Fibroblast of peridontal ligament (primary cell): ENCODE measurements around the gene GASK1A.
A peak's percentile ranks its signal among the peaks of the same experiment; 100 is the strongest.

Source experiments
- DNase-seq: peaks from one replicate; pipeline ENCODE4 v3.0.0-alpha.2; 2010; ENCODE audit errors: extremely low read depth

The GASK1A gene

GRCh38 chr3:43013256-43013655 lies 34.1 kb downstream of the GASK1A start:
- DNase-seq, result no peak

GRCh38 chr3:43013743-43014155 lies 34.6 kb downstream of the GASK1A start:
- DNase-seq, result no peak

- DNase-seq, result no peak
These were observed 35.1 kb downstream of the GASK1A start for GRCh38 chr3:43014241-43014640.

- DNase-seq, result no peak
These were observed 35.8 kb downstream of the GASK1A start for GRCh38 chr3:43014956-43015355.

- DNase-seq, result no peak
These were observed 36.5 kb downstream of the GASK1A start for GRCh38 chr3:43015572-43015971.

- DNase-seq, result no peak
These were observed 37.1 kb downstream of the GASK1A start for GRCh38 chr3:43015991-43016865.

- DNase-seq, result no peak
These were observed 37.9 kb downstream of the GASK1A start for GRCh38 chr3:43017004-43017403.

- no peak for DNase-seq
These were observed 38.6 kb downstream of the GASK1A start for GRCh38 chr3:43017593-43018195.

GRCh38 chr3:43018246-43018645 lies 39.1 kb downstream of the GASK1A start:
- DNase-seq, result no peak

GRCh38 chr3:43019006-43019809 lies 40.1 kb downstream of the GASK1A start:
- DNase-seq, result peak; percentile 35

- no peak for DNase-seq
These were observed 40.7 kb downstream of the GASK1A start for GRCh38 chr3:43019826-43020225.

- DNase-seq, result no peak
These were observed 42.1 kb downstream of the GASK1A start for GRCh38 chr3:43021186-43021585.

GRCh38 chr3:43022121-43022520 lies 43.0 kb downstream of the GASK1A start:
- no peak for DNase-seq

- DNase-seq, result no peak
These were observed 44.0 kb downstream of the GASK1A start for GRCh38 chr3:43023066-43023465.

- no peak for DNase-seq
These were observed 44.6 kb downstream of the GASK1A start for GRCh38 chr3:43023746-43024145.

- no peak for DNase-seq
These were observed 45.2 kb downstream of the GASK1A start for GRCh38 chr3:43024181-43024885.

- no peak for DNase-seq
These were observed 46.3 kb downstream of the GASK1A start for GRCh38 chr3:43025423-43025822.

- no peak for DNase-seq
These were observed 48.9 kb downstream of the GASK1A start for GRCh38 chr3:43028001-43028400.

GRCh38 chr3:43028678-43029490 lies 49.8 kb downstream of the GASK1A start:
- no peak for DNase-seq

- no peak for DNase-seq
These were observed 51.2 kb downstream of the GASK1A start for GRCh38 chr3:43030162-43030935.
